GM12878 (cell line): Measurements from ENCODE around the gene CFAP410. TPM values are rescaled to one million over a fixed set of nuclear protein-coding genes. Genes with fewer than 3 reads are reported as not detected.

ENCODE experiments used
- ATAC-seq: fragments of 200-7000 bp; cut with Tn5 transposase; 3 replicates; pipeline ENCODE4 v1.9.1; 2020; ENCODE audit warnings: mild to moderate bottlenecking, moderate library complexity
- BruUV-seq: library from RNA; stranded (reverse); fragments of 400-500 nt; replicated peaks from 2 replicates; lab custom pipeline; 2021; lab: Mats Ljungman, UMichigan
- CTCF ChIA-PET: fragments of 300-600 bp; sonication (Branson Sonifier 250); formaldehyde crosslinking; extraction: SDS; loops from one replicate; lab custom pipeline; 2021; ENCODE audit warnings: inconsistent platforms; lab: Yijun Ruan, JAX
- POLR2A ChIA-PET: fragments of 350-600 bp; formaldehyde crosslinking; extraction: SDS; loops from one replicate; lab custom pipeline; 2021; ENCODE audit warnings: inconsistent platforms; lab: Charles Lee
- RAD21 ChIA-PET: fragments of 300-600 bp; sonication (Branson Sonifier 250); formaldehyde crosslinking; loops from one replicate; lab custom pipeline; 2023; ENCODE audit warnings: antibody characterized with exemption; ENCODE audit not compliant: unreplicated experiment; lab: Charles Lee
- SMC1A ChIA-PET: fragments of 300-600 bp; sonication (Branson Sonifier 250); formaldehyde crosslinking; loops from one replicate; lab custom pipeline; 2023; ENCODE audit not compliant: unreplicated experiment, uncharacterized antibody; lab: Charles Lee
- DNase-seq: peaks from one replicate; pipeline ENCODE4 v3.0.0-alpha.2; 2011; ENCODE audit warnings: low read depth, low spot score
- FAIRE-seq: peaks from 3 replicates; lab custom pipeline; 2011; peaks lifted over from hg19 to GRCh38; lab: Jason Lieb, UNC
- H2AFZ ChIP-seq: 2 replicates; pipeline ENCODE4 v1.6.0; 2011; ENCODE audit warnings: low read depth, low read length, control low read depth; ENCODE audit not compliant: control insufficient read depth
- H3K27ac ChIP-seq: 2 replicates; pipeline ENCODE4 v1.5.1; 2011; ENCODE audit warnings: control low read depth; ENCODE audit not compliant: control insufficient read depth, insufficient read depth
- H3K27me3 ChIP-seq, 2 experiments: replicated peaks in 1 of 2; 2 replicates each; pipeline versions ENCODE4 v1.6.0 to v1.6.1; 2011; ENCODE audit warnings: low read length in 1 of 2; ENCODE audit not compliant: control insufficient read depth in 2 of 2, insufficient read depth in 2 of 2
- H3K36me3 ChIP-seq, 2 experiments: 2 replicates each; pipeline ENCODE4 v1.5.1; 2011; ENCODE audit warnings: low read length in 1 of 2; ENCODE audit not compliant: control insufficient read depth in 2 of 2, insufficient read depth in 2 of 2
- H3K4me1 ChIP-seq: 2 replicates; pipeline ENCODE4 v1.6.1; 2011; ENCODE audit warnings: mild to moderate bottlenecking, low read length, moderate library complexity, mixed read lengths; ENCODE audit not compliant: control insufficient read depth, insufficient read depth
- H3K4me2 ChIP-seq: 2 replicates; pipeline ENCODE4 v1.6.0; 2011; ENCODE audit warnings: control low read depth; ENCODE audit not compliant: control insufficient read depth, insufficient read depth
- H3K4me3 ChIP-seq: fragments of 200-600 bp; sonication (generic); 2 replicates; pipeline ENCODE4 v1.5.1; 2016
- H3K79me2 ChIP-seq: 2 replicates; pipeline ENCODE4 v1.6.0; 2011; ENCODE audit warnings: low read length; ENCODE audit not compliant: control insufficient read depth, insufficient read depth
- H3K9ac ChIP-seq: 2 replicates; pipeline ENCODE4 v1.8.0; 2011; ENCODE audit warnings: low read length, control low read depth, mixed read lengths; ENCODE audit not compliant: control insufficient read depth, insufficient read depth
- H3K9me3 ChIP-seq: replicated peaks from 3 replicates; pipeline ENCODE4 v1.5.1; 2011; ENCODE audit warnings: mild to moderate bottlenecking, low read length; ENCODE audit not compliant: control insufficient read depth, insufficient read depth
- H4K20me1 ChIP-seq: 2 replicates; pipeline ENCODE4 v1.6.0; 2011; ENCODE audit not compliant: control insufficient read depth, insufficient read depth
- GABPA ChIP-seq: IDR thresholded peaks from 2 replicates; pipeline ENCODE4 v1.6.1; 2014; ENCODE audit warnings: antibody characterized with exemption, low read depth, mild to moderate bottlenecking, inconsistent platforms
- IRF4 ChIP-seq: IDR thresholded peaks from 2 replicates; pipeline ENCODE4 v1.6.1; 2011; ENCODE audit warnings: low read depth, low read length
- POLR2A ChIP-seq: IDR thresholded peaks from 2 replicates; pipeline ENCODE4 v1.6.1; 2011; ENCODE audit warnings: low read depth, mild to moderate bottlenecking, low read length
- POLR2AphosphoS2 ChIP-seq: IDR thresholded peaks from 2 replicates; pipeline ENCODE4 v1.6.1; 2011; ENCODE audit warnings: low read depth, mild to moderate bottlenecking, low read length, improper control_type of control experiment, moderate library complexity
- POLR2AphosphoS5 ChIP-seq: IDR thresholded peaks from 2 replicates; pipeline ENCODE4 v1.6.1; 2011; ENCODE audit warnings: mild to moderate bottlenecking, low read length, inconsistent platforms
- RFX5 ChIP-seq: IDR thresholded peaks from 2 replicates; pipeline ENCODE4 v1.6.1; 2011; ENCODE audit warnings: low read depth, low read length, improper control_type of control experiment
- SMAD5 ChIP-seq: IDR thresholded peaks from 2 replicates; pipeline ENCODE4 v1.6.1; 2016; ENCODE audit warnings: antibody characterized with exemption, low read depth
- STAT1 ChIP-seq: fragments of 450-650 bp; conservative IDR thresholded peaks from 2 replicates; pipeline ENCODE4 v1.6.1; 2014; ENCODE audit warnings: antibody characterized with exemption, mild to moderate bottlenecking
- ZBED1 ChIP-seq: IDR thresholded peaks from 2 replicates; pipeline ENCODE4 v1.6.1; 2016; ENCODE audit warnings: borderline replicate concordance
- ZBTB33 ChIP-seq: fragments of 450-650 bp; IDR thresholded peaks from 2 replicates; pipeline ENCODE4 v1.6.1; 2017; ENCODE audit warnings: mild to moderate bottlenecking
- ZNF207 ChIP-seq: fragments of 450-650 bp; IDR thresholded peaks from 2 replicates; pipeline ENCODE4 v1.6.1; 2014; ENCODE audit warnings: antibody characterized with exemption, mild to moderate bottlenecking, borderline replicate concordance
- WGBS: methylation state at CpG from one replicate; pipeline ENCODE4 v1.1.6; 2016; ENCODE audit warnings: low lambda C conversion rate; ENCODE audit not compliant: insufficient replicate concordance, insufficient coverage; ENCODE audit errors: missing lambda C conversion rate; 5-methylcytosine and 5-hydroxymethylcytosine counted together
- in situ Hi-C: fragments of 300-500 bp; cut with MboI; formaldehyde crosslinking; loops from 9 replicates; pipeline ENCODE4 v1.14.3; 2018; ENCODE audit warnings: mixed read lengths
- intact Hi-C: fragments of 100-400 bp; cut with micrococcal nuclease; formaldehyde crosslinking; loops from one replicate; pipeline ENCODE4 v1.14.2; 2022; ENCODE audit not compliant: unreplicated experiment
- polyA plus RNA-seq, 11 experiments: library from polyadenylated mRNA; depleted of rRNA in 4 of 11; unstranded in 6 of 11; stranded (reverse) in 5 of 11; fragments of >200 nt; fragmentation: Nextera tagmentation in 4 of 11; fragmentation: Illumina TruSeq in 1 of 11; extraction: Ambion mirVana in 4 of 11; extraction: Trizol in 1 of 11; gene quantifications; 1 replicate in 1 of 11; 2 replicates in 10 of 11; pipeline versions ENCODE4 v1.2.1 to v1.2.3, GENCODE V29; 2011 to 2016; ENCODE audit warnings: inconsistent platforms in 2 of 11, missing spikeins in 2 of 11, low read depth in 1 of 11
- total RNA-seq, 4 experiments: library from RNA; depleted of rRNA in 3 of 4; stranded (reverse); fragments of >200 nt in 3 of 4; fragmentation: Illumina TruSeq in 1 of 4; extraction: Trizol in 1 of 4; gene quantifications; 2 replicates each; pipeline versions ENCODE4 v1.2.1 to v1.2.3, GENCODE V29; 2013 to 2021

CFAP410 gene
- total and polyA plus RNA-seq, 10 of the 15 experiments (the other 5 are each of a cell fraction or from before 2014, with no cell fraction given) = 0.14 to 24.8 (median 11.3) TPM

GRCh38 chr21:44332383-44332782 lies 6.8 kb downstream of the CFAP410 start:
- Histone ChIP-seq H3K27me3 (no peaks in the 10 kb centered on the region), H3K4me1 (no peaks in the 10 kb centered on the region), H2AFZ (no peak overlapping the region), H3K4me2 (no peak overlapping the region), H4K20me1 (no peaks in the 10 kb centered on the region), H3K9me3 (no peaks in the 10 kb centered on the region), H3K4me3 (no peak overlapping the region), H3K27ac (no peak overlapping the region), H3K79me2 (no peaks in the 10 kb centered on the region)
- intact Hi-C loops (no loop called here), in situ Hi-C loops (no loop called here)
- CTCF ChIA-PET = no interaction called here
- RAD21 ChIA-PET = no interaction called here
- FAIRE-seq (no peak), ATAC-seq (no peak)
- SMC1A ChIA-PET = no interaction called here
- no TSS peak for BruUV-seq
- POLR2A ChIA-PET = no interaction called here
- no peak for TF ChIP-seq SMAD5
- no peak for TF ChIP-seq IRF4
- no peak for TF ChIP-seq STAT1
- TF ChIP-seq POLR2A = 0 out of 2 replicates have a peak, but pooled peaks have one; percentile 44
- no peak for TF ChIP-seq GABPA
- no peak for TF ChIP-seq RFX5
- TF ChIP-seq, all 136 proteins: peak for 1
- 92% methylated on average over 14 of the region's 17 CpGs for WGBS
- Histone ChIP-seq H3K36me3 (no peaks in the 10 kb centered on the region; a peak in 2 of 4 replicates), H3K9ac (no peak overlapping the region)
- DNase-seq = no peak

GRCh38 chr21:44331650-44332307 lies 7.4 kb downstream of the CFAP410 start:
- POLR2A ChIA-PET = no interaction called here
- no peak overlapping the region for H3K4me3 ChIP-seq
- H3K4me2 ChIP-seq = no peak overlapping the region
- no peak overlapping the region for H3K27ac ChIP-seq
- DNase-seq = no peak
- H4K20me1 ChIP-seq = no peaks in the 10 kb centered on the region
- WGBS = 66% methylated on average over 20 of the region's 20 CpGs
- H3K36me3 ChIP-seq = peaks cover 0 to 2% of the 10 kb centered on the region in 2 experiments; a peak in 3 of 4 replicates
- H3K4me1 ChIP-seq = no peaks in the 10 kb centered on the region
- CTCF ChIA-PET = no interaction called here
- H3K79me2 ChIP-seq = no peaks in the 10 kb centered on the region
- H2AFZ ChIP-seq = no peak overlapping the region
- BruUV-seq = no TSS peak
- in situ Hi-C loops = no loop called here
- H3K9me3 ChIP-seq = no peaks in the 10 kb centered on the region
- no peak for TF ChIP-seq ZNF207
- TF ChIP-seq ZBTB33 = no peak
- TF ChIP-seq POLR2AphosphoS5 = peak; percentile 57; the same call in 1 of the 2 replicates
- TF ChIP-seq ZBED1 = no peak
- TF ChIP-seq POLR2AphosphoS2 = 0 out of 2 replicates have a peak, but pooled peaks have one; percentile 7
- peak; percentile 54 for TF ChIP-seq POLR2A
- RAD21 ChIA-PET = no interaction called here
- intact Hi-C loops = no loop called here
- H3K9ac ChIP-seq = no peak overlapping the region
- SMC1A ChIA-PET = no interaction called here
- FAIRE-seq = no peak
- H3K27me3 ChIP-seq = no peaks in the 10 kb centered on the region
- ATAC-seq = no peak
